Mesenchymal stem cell (in vitro differentiated cells and primary cell): ENCODE data around the gene UACA.
A peak's percentile ranks its signal among the peaks of the same experiment; 100 is the strongest.

ENCODE experiments used
- DNase-seq: peaks from one replicate; pipeline ENCODE4 v3.0.0-alpha.2; 2013
- H2AFZ ChIP-seq: one replicate; pipeline ENCODE4 v1.6.1; 2013; ENCODE audit warnings: low read depth, mild to moderate bottlenecking, control low read depth, inconsistent platforms, low read length, moderate library complexity
- H2AK5ac ChIP-seq: 2 replicates; pipeline ENCODE4 v1.6.1; 2013; ENCODE audit warnings: low read length, moderate library complexity, mild to moderate bottlenecking, inconsistent platforms; ENCODE audit not compliant: severe bottlenecking
- H2BK120ac ChIP-seq: one replicate; pipeline ENCODE4 v1.6.1; 2013; ENCODE audit warnings: low read depth, mild to moderate bottlenecking, inconsistent platforms, low read length, moderate library complexity
- H2BK12ac ChIP-seq, 2 experiments: one replicate each; pipeline ENCODE4 v1.6.1; 2013; ENCODE audit warnings: inconsistent platforms in 2 of 2, low read length in 2 of 2, mild to moderate bottlenecking in 2 of 2, moderate library complexity in 2 of 2, control low read depth in 1 of 2
- H2BK15ac ChIP-seq: one replicate; pipeline ENCODE4 v1.6.1; 2013; ENCODE audit warnings: mild to moderate bottlenecking, low read depth, inconsistent platforms; ENCODE audit not compliant: poor library complexity, severe bottlenecking
- H2BK5ac ChIP-seq: 2 replicates; pipeline ENCODE4 v1.6.1; 2013; ENCODE audit warnings: low read depth, mild to moderate bottlenecking, low read length, control low read depth, inconsistent platforms; ENCODE audit not compliant: poor library complexity, severe bottlenecking
- H3K14ac ChIP-seq, 2 experiments: one replicate each; pipeline ENCODE4 v1.6.1; 2013; ENCODE audit warnings: inconsistent platforms in 2 of 2, low read length in 2 of 2, control low read depth in 1 of 2, mild to moderate bottlenecking in 1 of 2, moderate library complexity in 1 of 2
- H3K18ac ChIP-seq, 2 experiments: one replicate each; pipeline ENCODE4 v1.6.1; 2013; ENCODE audit warnings: inconsistent platforms in 2 of 2, low read length in 2 of 2, control low read depth in 1 of 2, low read depth in 1 of 2, mild to moderate bottlenecking in 1 of 2
- H3K23ac ChIP-seq, 2 experiments: one replicate each; pipeline ENCODE4 v1.6.1; 2013; ENCODE audit warnings: inconsistent platforms in 2 of 2, low read length in 2 of 2, mild to moderate bottlenecking in 2 of 2, moderate library complexity in 2 of 2, control low read depth in 1 of 2
- H3K27ac ChIP-seq: 2 replicates; pipeline ENCODE4 v1.5.1; 2013; ENCODE audit warnings: mild to moderate bottlenecking, moderate library complexity, low read length, control low read depth, inconsistent platforms; ENCODE audit not compliant: poor library complexity, severe bottlenecking
- H3K27me3 ChIP-seq, 2 experiments: 2 replicates each; pipeline versions ENCODE4 v1.6.1 to v1.7.0; 2013; ENCODE audit warnings: low read length in 2 of 2, mild to moderate bottlenecking in 2 of 2, moderate library complexity in 2 of 2, control low read depth in 1 of 2, inconsistent platforms in 1 of 2; ENCODE audit not compliant: control insufficient read depth in 1 of 2, insufficient read depth in 1 of 2
- H3K36me3 ChIP-seq, 2 experiments: 2 replicates each; pipeline versions ENCODE4 v1.6.1 to v1.7.0; 2013; ENCODE audit warnings: low read length in 2 of 2, control low read depth in 1 of 2, inconsistent platforms in 1 of 2, low read depth in 1 of 2, mild to moderate bottlenecking in 1 of 2; ENCODE audit not compliant: insufficient read depth in 2 of 2, control insufficient read depth in 1 of 2
- H3K4ac ChIP-seq, 2 experiments: one replicate each; pipeline ENCODE4 v1.6.1; 2013; ENCODE audit warnings: inconsistent platforms in 2 of 2, low read length in 2 of 2, mild to moderate bottlenecking in 2 of 2, moderate library complexity in 2 of 2, control low read depth in 1 of 2, low read depth in 1 of 2
- H3K4me1 ChIP-seq: 2 replicates; pipeline ENCODE4 v1.6.1; 2013; ENCODE audit warnings: low read depth, low read length, control low read depth; ENCODE audit not compliant: control insufficient read depth, insufficient read depth
- H3K4me2 ChIP-seq: 2 replicates; pipeline ENCODE4 v1.6.1; 2013; ENCODE audit warnings: low read length, mild to moderate bottlenecking, inconsistent platforms; ENCODE audit not compliant: poor library complexity, severe bottlenecking
- H3K4me3 ChIP-seq, 2 experiments: 2 replicates each; pipeline versions ENCODE4 v1.5.1 to v1.7.0; 2013; ENCODE audit warnings: low read length in 2 of 2, mild to moderate bottlenecking in 2 of 2, control low read depth in 1 of 2, low read depth in 1 of 2; ENCODE audit not compliant: insufficient read depth in 1 of 2
- H3K79me1 ChIP-seq: replicated peaks from 2 replicates; pipeline ENCODE4 v1.6.1; 2013; ENCODE audit warnings: mild to moderate bottlenecking, control low read depth, low read length, inconsistent platforms; ENCODE audit not compliant: poor library complexity, severe bottlenecking
- H3K9ac ChIP-seq: 2 replicates; pipeline ENCODE4 v1.7.0; 2013; ENCODE audit warnings: mild to moderate bottlenecking, low read length, moderate library complexity
- H3K9me3 ChIP-seq: 2 replicates; pipeline ENCODE4 v1.7.0; 2013; ENCODE audit warnings: mild to moderate bottlenecking, low read length; ENCODE audit not compliant: control insufficient read depth
- H4K8ac ChIP-seq: one replicate; pipeline ENCODE4 v1.6.1; 2013; ENCODE audit warnings: inconsistent platforms, mild to moderate bottlenecking, low read length, moderate library complexity
- H4K91ac ChIP-seq: one replicate; pipeline ENCODE4 v1.6.1; 2013; ENCODE audit warnings: mild to moderate bottlenecking, low read length, inconsistent platforms
- WGBS: methylation state at CpG from one replicate; pipeline ENCODE4 v1.1.7; 2013; ENCODE audit warnings: mixed read lengths; 5-methylcytosine and 5-hydroxymethylcytosine counted together

Gene UACA

GRCh38 chr15:70670680-70671079 lies 92.7 kb downstream of the UACA start:
- no peak overlapping the region for H3K18ac ChIP-seq
- no peak overlapping the region for H2BK15ac ChIP-seq
- no peak overlapping the region for H3K4me2 ChIP-seq
- peaks cover 5 to 95% of the 10 kb centered on the region in 2 experiments for H3K36me3 ChIP-seq
- no peak overlapping the region for H4K91ac ChIP-seq
- no peak overlapping the region for H2BK12ac ChIP-seq
- H3K4me1 ChIP-seq = peaks cover 2% of the 10 kb centered on the region
- no peak overlapping the region for H3K23ac ChIP-seq
- no peak overlapping the region for H3K4me3 ChIP-seq
- H3K79me1 ChIP-seq = peaks cover 3% of the 10 kb centered on the region
- H2BK120ac ChIP-seq = no peak overlapping the region
- no peak overlapping the region for H2AFZ ChIP-seq
- H3K27me3 ChIP-seq = no peaks in the 10 kb centered on the region
- H3K14ac ChIP-seq = no peak overlapping the region
- no peak overlapping the region for H2AK5ac ChIP-seq
- H3K4ac ChIP-seq = no peak overlapping the region
- no CpG with 5 or more reads among the region's 1 CpG for WGBS
- H3K27ac ChIP-seq = no peak overlapping the region
- H3K9me3 ChIP-seq = no peaks in the 10 kb centered on the region
- H4K8ac ChIP-seq = no peak overlapping the region
- DNase-seq = no peak
- no peak overlapping the region for H3K9ac ChIP-seq
- no peak overlapping the region for H2BK5ac ChIP-seq

DNA sequence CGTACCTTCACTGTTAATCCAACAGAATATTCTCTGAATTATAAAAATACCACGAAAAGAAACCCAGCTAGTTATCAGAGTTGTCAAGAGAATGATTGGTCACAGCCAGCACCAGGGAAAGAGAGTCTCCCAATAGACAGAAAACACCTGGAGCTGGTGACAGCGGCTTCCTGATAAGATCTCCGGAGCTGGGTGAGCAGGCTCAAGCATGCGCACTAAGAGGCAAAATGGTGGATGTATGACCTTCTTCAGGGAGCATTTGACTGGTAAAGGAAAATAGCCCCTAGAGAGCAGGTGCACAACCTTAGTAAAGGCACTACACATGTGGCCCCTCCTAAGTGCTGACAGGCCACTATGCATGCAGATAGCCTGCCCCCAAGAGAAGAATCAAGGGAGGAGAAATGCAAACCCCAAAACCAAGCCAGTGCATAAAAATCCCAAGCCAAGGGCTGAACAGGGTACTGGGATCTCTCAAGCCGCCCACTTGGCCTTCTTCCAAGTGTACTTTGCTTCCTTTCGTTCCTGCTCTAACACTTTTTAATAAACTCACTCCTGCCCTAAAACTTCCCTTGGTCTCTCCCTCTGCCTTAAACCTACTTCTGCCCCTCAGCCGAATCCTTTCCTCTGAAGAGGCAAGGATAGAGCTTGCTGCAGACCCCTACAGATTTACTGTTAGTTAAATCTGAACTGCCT lies 93.2 kb downstream of the UACA start:
- peaks cover 3% of the 10 kb centered on the region for H3K79me1 ChIP-seq
- DNase-seq = peak; percentile 47
- H3K4me3 ChIP-seq = no peak overlapping the region
- no peak overlapping the region for H4K8ac ChIP-seq
- no peak overlapping the region for H2BK5ac ChIP-seq
- H2BK12ac ChIP-seq = no peak overlapping the region
- peaks cover 5 to 93% of the 10 kb centered on the region in 2 experiments for H3K36me3 ChIP-seq
- H2AFZ ChIP-seq = no peak overlapping the region
- H3K23ac ChIP-seq = no peak overlapping the region
- no peak overlapping the region for H3K9ac ChIP-seq
- peaks cover 2% of the 10 kb centered on the region for H3K4me1 ChIP-seq
- no peak overlapping the region for H4K91ac ChIP-seq
- H2AK5ac ChIP-seq = no peak overlapping the region
- no peak overlapping the region for H2BK15ac ChIP-seq
- H3K4ac ChIP-seq = no peak overlapping the region
- no peak overlapping the region for H2BK120ac ChIP-seq
- no peak overlapping the region for H3K4me2 ChIP-seq
- no peaks in the 10 kb centered on the region for H3K9me3 ChIP-seq
- WGBS = 59% methylated on average over 8 of the region's 8 CpGs
- H3K27ac ChIP-seq = no peak overlapping the region
- H3K27me3 ChIP-seq = no peaks in the 10 kb centered on the region
- no peak overlapping the region for H3K14ac ChIP-seq
- H3K18ac ChIP-seq = peak overlapping the region in 1 of 2 experiments; percentile 61

- H4K8ac ChIP-seq = no peak overlapping the region
- DNase-seq = peak; percentile 52
- H2BK120ac ChIP-seq = no peak overlapping the region
- H2BK5ac ChIP-seq = no peak overlapping the region
- H3K23ac ChIP-seq = no peak overlapping the region
- no peak overlapping the region for H2BK12ac ChIP-seq
- H3K9me3 ChIP-seq = no peaks in the 10 kb centered on the region
- H3K9ac ChIP-seq = no peak overlapping the region
- no peak overlapping the region for H4K91ac ChIP-seq
- H3K14ac ChIP-seq = no peak overlapping the region
- no peaks in the 10 kb centered on the region for H3K27me3 ChIP-seq
- WGBS = 27% methylated on average over 4 of the region's 4 CpGs
- H3K4me1 ChIP-seq = peaks cover 4% of the 10 kb centered on the region
- no peak overlapping the region for H3K18ac ChIP-seq
- H2AFZ ChIP-seq = no peak overlapping the region
- no peak overlapping the region for H3K4me3 ChIP-seq
- no peak overlapping the region for H3K4ac ChIP-seq
- H3K36me3 ChIP-seq = peaks cover 8 to 93% of the 10 kb centered on the region in 2 experiments
- H3K27ac ChIP-seq = no peak overlapping the region
- no peak overlapping the region for H2AK5ac ChIP-seq
- H2BK15ac ChIP-seq = no peak overlapping the region
- peaks cover 3% of the 10 kb centered on the region for H3K79me1 ChIP-seq
- H3K4me2 ChIP-seq = no peak overlapping the region
These were observed 94.3 kb downstream of the UACA start for GRCh38 chr15:70669006-70669602.

- H2AFZ ChIP-seq = no peak overlapping the region
- H3K27me3 ChIP-seq = no peaks in the 10 kb centered on the region
- no peak overlapping the region for H2BK120ac ChIP-seq
- H2BK5ac ChIP-seq = no peak overlapping the region
- WGBS = no CpG with 5 or more reads among the region's 1 CpG
- no peak overlapping the region for H3K27ac ChIP-seq
- no peak overlapping the region for H2BK12ac ChIP-seq
- no peak overlapping the region for H3K4me2 ChIP-seq
- no peak overlapping the region for H2BK15ac ChIP-seq
- no peak overlapping the region for H3K23ac ChIP-seq
- no peaks in the 10 kb centered on the region for H3K9me3 ChIP-seq
- no peak overlapping the region for H3K18ac ChIP-seq
- peaks cover 1% of the 10 kb centered on the region for H3K4me1 ChIP-seq
- H3K9ac ChIP-seq = no peak overlapping the region
- DNase-seq = no peak
- H3K4me3 ChIP-seq = no peak overlapping the region
- H3K36me3 ChIP-seq = peaks cover 8 to 79% of the 10 kb centered on the region in 2 experiments
- no peak overlapping the region for H2AK5ac ChIP-seq
- H4K91ac ChIP-seq = no peak overlapping the region
- H3K14ac ChIP-seq = no peak overlapping the region
- no peak overlapping the region for H3K4ac ChIP-seq
- peaks cover 3% of the 10 kb centered on the region for H3K79me1 ChIP-seq
- H4K8ac ChIP-seq = no peak overlapping the region
These were observed 97.8 kb downstream of the UACA start for GRCh38 chr15:70665599-70665998.
